Measurements from ENCODE around the gene PTPRD.

The PTPRD gene

GRCh38 chr9:10146517-10147331, 466.1 kb downstream of the PTPRD start:
- no peak for DNase-seq (ENCODE audit: low read depth)
- TF ChIP-seq CTCF (IDR thresholded peaks at IDR 0.05; ENCODE audit: control insufficient read depth, insufficient read depth, low read depth, low read length, missing control alignments) = no peak
- H3K4me3 ChIP-seq (ENCODE audit: control insufficient read depth, low read depth, low read length) = no peak overlapping the region

GRCh38 chr9:10144355-10144754, 468.4 kb downstream of the PTPRD start:
- no peak for TF ChIP-seq CTCF (IDR thresholded peaks at IDR 0.05; ENCODE audit: control insufficient read depth, insufficient read depth, low read depth, low read length, missing control alignments)
- no peak overlapping the region for H3K4me3 ChIP-seq (ENCODE audit: control insufficient read depth, low read depth, low read length)
- DNase-seq (ENCODE audit: low read depth) = no peak

GRCh38 chr9:10135553-10135952, 477.2 kb downstream of the PTPRD start:
- no peak overlapping the region for H3K4me3 ChIP-seq (ENCODE audit: control insufficient read depth, low read depth, low read length)
- no peak for TF ChIP-seq CTCF (IDR thresholded peaks at IDR 0.05; ENCODE audit: control insufficient read depth, insufficient read depth, low read depth, low read length, missing control alignments)
- no peak for DNase-seq (ENCODE audit: low read depth)

- TF ChIP-seq CTCF (IDR thresholded peaks at IDR 0.05; ENCODE audit: control insufficient read depth, insufficient read depth, low read depth, low read length, missing control alignments) = no peak
- H3K4me3 ChIP-seq (ENCODE audit: control insufficient read depth, low read depth, low read length) = no peak overlapping the region
- DNase-seq (ENCODE audit: low read depth) = no peak
These were observed 478.5 kb downstream of the PTPRD start for GRCh38 chr9:10134266-10134665.

- no peak for TF ChIP-seq CTCF (IDR thresholded peaks at IDR 0.05; ENCODE audit: control insufficient read depth, insufficient read depth, low read depth, low read length, missing control alignments)
- DNase-seq (ENCODE audit: low read depth) = no peak
These were observed 482.6 kb downstream of the PTPRD start for GRCh38 chr9:10130061-10130675.

GRCh38 chr9:10127867-10128266, 484.9 kb downstream of the PTPRD start:
- no peak for TF ChIP-seq CTCF (IDR thresholded peaks at IDR 0.05; ENCODE audit: control insufficient read depth, insufficient read depth, low read depth, low read length, missing control alignments)
- no peak overlapping the region for H3K4me3 ChIP-seq (ENCODE audit: control insufficient read depth, low read depth, low read length)
- DNase-seq (ENCODE audit: low read depth) = no peak

More at GRCh38 chr9:10130061-10130675, 482.6 kb downstream of the PTPRD start:
- no peak overlapping the region for H3K4me3 ChIP-seq (ENCODE audit: control insufficient read depth, low read depth, low read length)
